Stimulated activated CD8-positive, alpha-beta memory T cell treated with anti-CD3 and anti-CD28 coated beads, Interleukin-4, amount 100 ng/mL, for 24 hours (primary cell): ENCODE measurements around the gene STPG2.
"Not testable (repeated sequence)": the region's sequence is repeated elsewhere in the genome, so short reads cannot be mapped to it uniquely, and the experiment has no call there.

ENCODE experiments used
- DNase-seq: peaks from one replicate; pipeline ENCODE4 v3.0.0-alpha.2; 2020; ENCODE audit warnings: low read depth

The STPG2 gene

DNA sequence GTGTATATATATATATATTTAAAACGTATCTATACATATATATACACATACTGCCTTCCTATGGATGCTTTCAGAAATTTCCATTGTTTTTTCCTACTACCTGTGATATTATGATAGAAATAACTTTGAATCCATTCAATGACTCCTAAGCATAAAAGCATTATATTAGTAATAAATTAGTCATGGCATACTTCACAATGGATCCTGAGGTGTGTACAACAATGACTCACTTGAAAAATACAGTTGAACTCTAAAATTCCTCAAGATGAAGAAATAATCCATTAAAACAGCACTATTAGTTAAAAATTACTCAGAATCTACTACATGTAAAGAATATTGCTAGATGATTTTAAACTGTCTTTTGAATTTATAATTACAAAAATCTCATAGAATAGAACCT is 201.1 kb downstream of the STPG2 start:
- DNase-seq: no peak

GRCh38 chr4:97938141-97938540 is 205.1 kb downstream of the STPG2 start:
- no peak for DNase-seq

GRCh38 chr4:97924341-97924958 is 218.8 kb downstream of the STPG2 start:
- DNase-seq: no peak

DNA sequence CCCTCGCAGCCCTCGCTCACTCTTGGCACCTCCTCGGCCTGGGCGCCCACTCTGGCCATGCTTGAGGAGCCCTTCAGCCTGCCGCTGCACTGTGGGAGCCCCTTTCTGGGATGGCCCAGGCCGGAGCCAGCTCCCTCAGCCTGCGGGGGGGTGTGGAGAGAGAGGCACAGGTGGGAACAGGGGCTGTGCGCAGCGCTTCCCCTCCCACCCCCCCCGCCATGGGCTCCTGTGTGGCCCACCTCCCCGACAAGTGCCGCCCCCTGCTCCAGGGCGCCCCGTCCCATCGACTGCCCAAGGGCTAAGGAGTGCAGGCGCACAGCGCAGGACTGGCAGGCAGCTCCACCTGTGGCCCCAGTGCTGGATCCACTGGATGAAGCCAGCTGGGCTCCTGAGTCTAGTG is 220.2 kb downstream of the STPG2 start:
- DNase-seq: no peak

DNA sequence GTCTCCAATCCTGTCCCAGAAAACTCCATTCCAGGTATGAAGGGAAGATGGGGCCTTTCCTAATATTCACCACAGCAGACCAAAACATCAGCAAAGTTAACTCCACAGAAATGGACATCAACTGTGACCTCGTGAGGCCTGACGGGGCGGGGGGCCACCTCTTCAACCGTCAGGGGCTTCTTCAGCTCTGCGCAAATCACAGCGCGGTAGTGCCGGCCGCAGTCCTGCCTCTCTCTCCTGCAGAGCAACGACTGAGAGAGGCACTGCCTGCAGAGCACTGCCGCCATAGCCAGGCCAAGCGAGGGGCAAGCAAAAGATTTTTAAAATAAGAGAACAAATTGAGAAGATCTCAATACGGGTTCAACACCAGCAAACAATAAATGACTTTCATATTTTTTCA is 226.2 kb downstream of the STPG2 start:
- no peak for DNase-seq

DNA sequence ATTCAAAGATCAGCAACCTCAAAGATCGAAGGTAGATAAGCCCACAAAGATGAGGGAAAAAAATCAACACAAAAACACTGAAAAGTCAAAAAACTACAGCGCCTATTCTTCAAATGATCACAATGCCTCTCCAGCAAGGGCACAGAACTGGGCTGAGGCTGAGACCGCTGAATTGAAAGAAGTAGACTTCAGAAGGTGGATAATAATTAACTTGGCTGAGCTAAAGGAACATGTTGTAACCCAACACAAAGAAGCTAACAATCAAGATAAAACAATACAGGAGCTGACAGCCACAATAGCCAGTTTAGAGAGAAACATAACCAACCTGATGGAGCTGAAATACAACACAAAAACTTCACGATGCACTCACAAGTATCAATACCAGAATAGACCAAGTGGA is 231.1 kb downstream of the STPG2 start:
- no peak for DNase-seq

GRCh38 chr4:97911236-97911906 is 231.9 kb downstream of the STPG2 start:
- no peak for DNase-seq

DNA sequence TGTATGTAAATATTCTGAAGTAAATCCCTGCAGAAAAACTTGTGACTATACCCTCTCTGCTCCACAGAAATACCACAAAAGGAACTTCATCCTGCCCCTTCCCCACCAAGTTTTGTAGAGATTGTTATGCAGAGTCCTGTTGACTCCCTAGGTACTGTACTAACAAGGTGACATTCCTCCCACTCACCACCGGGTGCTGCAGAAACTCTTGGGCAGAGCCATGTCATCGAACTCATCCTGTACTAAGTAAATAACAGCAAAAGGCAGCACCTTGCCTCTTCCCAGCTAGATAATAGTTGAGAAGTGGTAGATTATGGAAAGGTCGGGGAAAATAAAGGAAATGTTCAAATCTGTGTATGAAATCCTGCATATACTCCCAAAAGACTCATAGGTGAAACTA is 233.3 kb downstream of the STPG2 start:
- no peak for DNase-seq

- not testable (repeated sequence) for DNase-seq
These were observed 239.7 kb downstream of the STPG2 start for GRCh38 chr4:97903436-97904189.

GRCh38 chr4:97900229-97900628 is 243.0 kb downstream of the STPG2 start:
- DNase-seq: no peak

DNA sequence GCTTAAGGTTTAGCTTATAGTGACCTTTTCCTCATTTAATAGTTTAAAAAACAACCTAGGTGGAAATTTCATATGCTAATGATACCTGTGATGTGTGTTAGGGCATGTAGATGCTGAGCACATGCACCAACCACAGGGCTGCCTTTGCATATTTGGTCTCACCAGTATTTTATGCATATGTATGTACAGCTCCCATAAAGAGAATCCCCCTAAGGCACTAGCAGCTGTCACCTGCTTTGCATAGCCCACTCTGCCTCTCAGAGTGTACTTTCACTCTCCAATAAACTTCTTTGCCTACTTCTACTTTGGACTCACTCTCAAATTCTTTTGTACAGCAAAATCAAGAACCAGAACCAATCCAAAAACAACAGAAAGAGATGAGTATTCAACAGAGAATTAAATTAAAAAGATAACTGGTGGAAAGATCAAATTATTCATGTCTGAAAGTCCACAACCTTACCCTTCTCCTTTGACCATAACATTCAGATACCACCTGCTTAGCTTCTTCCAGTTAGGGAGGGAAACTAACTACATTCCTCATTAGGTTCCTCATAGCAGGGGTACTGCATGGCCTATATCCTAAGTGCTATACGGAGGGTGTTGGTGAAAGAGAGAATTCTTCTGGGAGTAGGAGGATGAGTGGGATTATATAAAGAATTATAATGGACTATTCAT is 250.5 kb downstream of the STPG2 start:
- no peak for DNase-seq

GRCh38 chr4:97879942-97880341 is 263.3 kb downstream of the STPG2 start:
- no peak for DNase-seq

DNA sequence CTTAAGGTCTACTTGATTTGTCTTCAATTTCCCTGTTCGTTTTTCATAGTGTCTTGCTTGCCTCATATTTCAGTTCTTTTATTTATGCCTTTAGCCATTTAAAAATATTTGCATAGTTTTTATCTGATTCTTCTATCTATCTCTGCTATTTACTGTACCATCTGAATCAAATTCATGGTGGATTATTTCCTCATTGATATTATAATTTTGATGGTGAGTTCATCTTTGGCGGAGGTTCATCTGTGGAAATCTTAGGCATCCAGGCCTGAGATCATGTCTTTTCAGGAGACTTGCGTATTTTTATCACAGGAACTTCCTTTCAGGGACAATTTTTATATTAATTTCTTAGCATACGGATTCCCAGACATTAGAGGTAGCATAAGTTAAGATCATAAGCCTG is 275.2 kb downstream of the STPG2 start:
- DNase-seq: no peak

DNA sequence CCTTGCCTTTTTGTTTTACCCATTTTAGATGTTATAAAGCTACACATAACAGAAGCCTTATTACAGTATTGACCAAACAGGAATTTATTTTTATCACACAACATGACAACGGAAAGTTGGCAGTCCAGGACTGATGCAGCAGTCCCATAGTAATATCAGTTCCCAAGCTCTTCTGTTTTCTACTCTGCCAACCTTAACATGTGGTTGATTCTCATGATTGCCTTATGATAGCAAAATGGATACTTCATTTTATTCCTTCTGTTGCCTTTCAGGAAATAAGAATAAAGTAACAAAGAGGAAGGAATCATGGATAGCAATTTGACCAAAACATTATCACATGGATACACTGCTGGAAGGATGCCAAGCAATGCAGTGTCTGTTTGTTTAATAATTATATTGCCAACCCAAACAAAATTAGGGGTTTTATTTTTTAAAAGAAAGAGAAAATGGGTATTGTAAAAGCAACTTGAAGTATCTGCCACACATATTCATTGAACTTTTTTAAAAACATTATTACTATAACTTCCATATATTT is 275.7 kb downstream of the STPG2 start:
- DNase-seq: no peak

DNA sequence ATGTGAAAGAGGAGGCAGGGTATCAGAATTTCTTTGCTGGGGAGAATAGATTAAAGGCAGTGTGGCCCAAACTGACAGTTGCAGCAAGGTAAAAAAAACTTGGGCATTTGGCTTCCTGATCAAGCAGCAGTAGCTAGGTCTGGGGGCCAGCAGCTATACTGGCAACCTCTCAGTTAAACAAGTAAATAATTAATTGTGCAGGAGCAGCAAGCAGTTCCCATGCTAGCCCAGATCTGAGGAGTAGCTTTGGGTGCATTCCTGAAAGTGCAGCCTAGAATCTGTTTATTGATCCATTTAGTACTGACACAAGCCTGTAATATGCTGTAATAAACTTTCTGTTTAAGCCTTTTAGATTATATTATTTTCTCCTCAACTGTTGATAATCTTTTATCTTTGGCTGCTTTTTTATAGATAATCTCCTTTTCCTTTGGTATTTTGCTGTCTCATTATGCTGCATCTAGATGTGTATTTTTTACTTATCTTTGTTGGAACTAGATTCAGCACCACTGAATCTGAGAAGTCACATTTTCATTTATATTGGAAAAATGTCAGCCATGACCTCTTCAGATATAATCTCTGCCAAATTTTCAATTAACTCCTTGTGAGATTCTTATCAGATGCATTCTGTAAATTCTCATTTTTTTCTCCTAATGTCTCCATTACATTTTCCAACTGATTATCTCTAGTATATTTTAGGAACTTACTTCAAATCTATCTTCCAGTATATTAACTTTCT is 276.3 kb downstream of the STPG2 start:
- no peak for DNase-seq

DNA sequence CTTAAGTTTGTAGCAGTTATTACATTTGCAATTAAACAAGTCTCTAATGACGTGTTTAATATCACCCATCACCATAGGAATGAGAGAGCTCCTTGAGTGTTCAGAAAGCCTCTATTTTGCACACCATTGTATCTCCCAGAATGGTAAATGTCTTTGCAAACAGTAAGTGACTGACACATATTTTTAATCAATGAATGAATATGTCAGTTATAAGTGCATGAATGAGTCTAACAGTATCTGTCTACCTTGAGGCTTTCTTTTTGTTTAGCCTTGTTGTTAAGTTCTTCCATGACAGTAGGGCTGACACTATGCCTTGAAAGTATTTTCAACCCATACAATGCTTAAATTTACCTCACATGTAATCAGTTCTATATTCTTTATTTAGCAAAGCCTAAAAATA is 292.2 kb downstream of the STPG2 start:
- DNase-seq: no peak

GRCh38 chr4:97845758-97846157 is 297.5 kb downstream of the STPG2 start:
- DNase-seq: no peak

- no peak for DNase-seq
These were observed 301.8 kb downstream of the STPG2 start for GRCh38 chr4:97841512-97841911.

DNA sequence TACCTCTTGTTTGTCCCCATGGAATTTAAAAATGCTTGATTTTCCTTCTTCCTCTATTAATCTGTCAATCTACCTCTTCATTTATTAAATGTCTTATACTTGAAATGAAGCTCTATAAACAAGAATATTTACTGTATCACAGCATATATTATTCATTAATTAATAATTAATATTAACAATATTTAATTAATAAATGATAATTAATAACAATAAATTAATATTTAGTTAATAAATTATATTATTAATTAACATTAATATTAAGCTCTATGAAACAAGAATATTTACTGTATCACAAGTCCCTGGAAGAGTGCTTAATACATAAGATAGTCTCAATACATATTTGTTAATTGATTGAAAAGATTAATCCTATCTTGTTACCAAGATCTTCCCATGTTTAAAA is 306.6 kb downstream of the STPG2 start:
- DNase-seq: no peak

GRCh38 chr4:97828646-97829045 is 314.6 kb downstream of the STPG2 start:
- DNase-seq: no peak

DNA sequence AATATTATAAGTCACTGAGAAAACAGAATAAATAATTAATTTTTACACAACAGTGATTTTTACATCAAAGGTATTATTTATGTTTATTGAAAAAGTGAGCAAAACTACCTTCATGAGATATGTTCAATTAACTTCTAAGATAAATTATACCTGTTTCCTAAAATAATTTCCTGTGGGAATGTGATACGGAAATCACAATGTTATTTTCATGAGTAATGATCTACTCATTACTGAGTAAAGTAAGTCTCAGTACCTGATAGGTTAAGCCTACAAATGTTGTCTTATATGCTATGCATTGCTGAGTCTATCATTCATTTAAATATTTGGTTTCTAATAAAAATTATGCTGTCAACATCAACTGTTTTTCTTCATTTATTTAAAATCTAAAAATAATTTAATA is 324.0 kb downstream of the STPG2 start:
- DNase-seq: no peak

DNA sequence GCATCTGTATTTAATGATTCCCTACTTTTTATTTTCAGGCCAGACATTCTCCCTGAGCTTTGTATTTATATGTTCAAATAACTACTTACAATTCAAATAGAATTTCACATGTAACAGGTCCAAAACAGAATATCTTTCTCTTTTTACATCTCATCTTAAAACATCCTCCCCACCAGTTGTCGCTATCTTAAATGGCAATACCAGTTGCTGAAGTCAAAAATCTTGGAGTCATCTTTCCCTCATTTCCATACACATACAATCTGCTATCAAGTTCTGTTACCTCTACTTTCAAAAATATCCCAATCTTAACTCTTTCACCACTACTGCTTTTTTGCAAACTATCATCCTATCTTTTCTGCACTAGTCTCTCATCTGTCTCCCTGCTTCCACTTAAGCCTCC is 330.5 kb downstream of the STPG2 start:
- DNase-seq: no peak
